ENCODE data around the gene HIP1R. TPM values are rescaled to one million over a fixed set of nuclear protein-coding genes. Genes with fewer than 3 reads are reported as not detected.
A peak's percentile ranks its signal among the peaks of the same experiment; 100 is the strongest.

HIP1R gene
- polyA plus RNA-seq, 2 of the 4 experiments (the other 2 are of a cell fraction): 9.0 to 10.6 TPM

- ChIA-PET POLR2A (no interaction called here), CTCF (interaction anchor here (0.8 to 3.2 kb wide), 2 partner anchors 9 to 49 kb away, joined by 3 to 11 read pairs; no protein-coding TSS in a partner anchor)
- ATAC-seq (peak in 1 of 2 experiments; percentile 40; a peak in 2 of 6 replicates), DNase-seq (ENCODE audit: low read depth in 1 of 2, low spot score in 1 of 2) (no peak), FAIRE-seq (no peak)
- Histone ChIP-seq H3K9me3 (no peaks in the 10 kb centered on the region), H3K27ac (no peak overlapping the region), H3K4me2 (no peak overlapping the region), H3K4me3 (no peak overlapping the region), H3K4me1 (peaks cover 5% of the 10 kb centered on the region; the same call in 1 of the 3 replicates)
- no peak for TF ChIP-seq KDM5A (IDR thresholded peaks at IDR 0.05)
- WGBS (ENCODE audit: missing lambda C conversion rate): 69% methylated on average over 6 of the region's 6 CpGs
Observed at GRCh38 chr12:122908915-122909314, 73.7 kb downstream of the HIP1R start.

- Histone ChIP-seq H3K9me3 (no peaks in the 10 kb centered on the region), H3K27ac (no peak overlapping the region), H3K4me2 (no peak overlapping the region), H3K4me1 (peaks cover 5% of the 10 kb centered on the region; the same call in 1 of the 3 replicates), H3K4me3 (no peak overlapping the region)
- DNase-seq (ENCODE audit: low read depth in 1 of 2, low spot score in 1 of 2) (no peak), ATAC-seq (peak; percentile 13 to 44; a peak in 2 of 6 replicates), FAIRE-seq (no peak)
- ChIA-PET POLR2A (no interaction called here), CTCF (interaction anchor here (0.8 to 3.2 kb wide), 3 partner anchors 10 to 49 kb away, joined by 3 to 11 read pairs (median 3); no protein-coding TSS in a partner anchor)
- TF ChIP-seq BHLHE40 (IDR thresholded peaks at IDR 0.05; ENCODE audit: low read depth, low read length) (no peak), HOXB5 (CRISPR knock-in tag; IDR thresholded peaks at IDR 0.05) (no peak), MAFK (IDR thresholded peaks at IDR 0.05; ENCODE audit: partially characterized antibody) (no peak), ZC3H11A (IDR thresholded peaks at IDR 0.05) (no peak), ZFP36 (IDR thresholded peaks at IDR 0.05; ENCODE audit: borderline replicate concordance, partially characterized antibody) (no peak), NFE2L2 (conservative IDR thresholded peaks at IDR 0.05; ENCODE audit: low read length) (no peak), POLR2AphosphoS2 (conservative IDR thresholded peaks at IDR 0.05; ENCODE audit: low read length) (no peak), FOXS1 (CRISPR knock-in tag; IDR thresholded peaks at IDR 0.05) (no peak), RNF2 (IDR thresholded peaks at IDR 0.05; ENCODE audit: borderline replicate concordance, low read depth) (no peak), CEBPB (IDR thresholded peaks at IDR 0.05) (no peak), FOSL2 (IDR thresholded peaks at IDR 0.05) (no peak), FOSL2 (CRISPR knock-in tag; IDR thresholded peaks at IDR 0.05) (no peak), POLR2A (IDR thresholded peaks at IDR 0.05; ENCODE audit: low read length) (no peak), EHF (CRISPR knock-in tag; IDR thresholded peaks at IDR 0.05) (no peak), ELK1 (IDR thresholded peaks at IDR 0.05; ENCODE audit: low read depth, low read length) (no peak), BCL3 (IDR thresholded peaks at IDR 0.05) (no peak), EHMT2 (IDR thresholded peaks at IDR 0.05; ENCODE audit: low read depth) (no peak)
- WGBS (ENCODE audit: missing lambda C conversion rate): 75% methylated on average over 12 of the region's 12 CpGs
Observed at GRCh38 chr12:122909442-122910288, 74.4 kb downstream of the HIP1R start.

Other genes starting within 250 kb of the HIP1R start
- gene HCAR2, start 132.1 kb upstream of the HIP1R start, polyA plus RNA-seq (2011; rRNA removed): 0.07 and 0.09 TPM in 2 replicates
- 0.07 TPM in 1 of 3 replicates, not detected in the others for gene HCAR2, start 132.1 kb upstream of the HIP1R start, polyA plus RNA-seq (2017; fragmentation: RNase III; extraction: RNeasy Plus Mini Kit Qiagen cat#74134 plus additional on column Dnase treatment)
- 0.07 TPM in 1 of 2 replicates, not detected in the other for gene HCAR3, start 118.6 kb upstream of the HIP1R start, polyA plus RNA-seq (2011; rRNA removed)
- gene HCAR3, start 118.6 kb upstream of the HIP1R start, polyA plus RNA-seq (2017; fragmentation: RNase III; extraction: RNeasy Plus Mini Kit Qiagen cat#74134 plus additional on column Dnase treatment): 0.04 TPM in 1 of 3 replicates, not detected in the others
- gene HCAR1, start 104.6 kb upstream of the HIP1R start, polyA plus RNA-seq (2011; rRNA removed): 0.05 and 0.07 TPM in 2 replicates
- 0.01 to 0.07 TPM (median 0.03 TPM) in 3 replicates for gene HCAR1, start 104.6 kb upstream of the HIP1R start, polyA plus RNA-seq (2017; fragmentation: RNase III; extraction: RNeasy Plus Mini Kit Qiagen cat#74134 plus additional on column Dnase treatment)
- 65.7 and 98.2 TPM in 2 replicates for gene DENR, start 82.6 kb upstream of the HIP1R start, polyA plus RNA-seq (2011; rRNA removed)
- 72.6 to 77.4 TPM (median 76.0 TPM) in 3 replicates for gene DENR, start 82.6 kb upstream of the HIP1R start, polyA plus RNA-seq (2017; fragmentation: RNase III; extraction: RNeasy Plus Mini Kit Qiagen cat#74134 plus additional on column Dnase treatment)
- gene CCDC62, start 60.9 kb upstream of the HIP1R start, polyA plus RNA-seq (2011; rRNA removed): 0.12 and 0.18 TPM in 2 replicates
- gene CCDC62, start 60.9 kb upstream of the HIP1R start, polyA plus RNA-seq (2017; fragmentation: RNase III; extraction: RNeasy Plus Mini Kit Qiagen cat#74134 plus additional on column Dnase treatment): 0.08 to 0.19 TPM (median 0.17 TPM) in 3 replicates
- 14.4 and 18.6 TPM in 2 replicates for gene VPS37B, start 60.7 kb downstream of the HIP1R start, polyA plus RNA-seq (2011; rRNA removed)
- gene VPS37B, start 60.7 kb downstream of the HIP1R start, polyA plus RNA-seq (2017; fragmentation: RNase III; extraction: RNeasy Plus Mini Kit Qiagen cat#74134 plus additional on column Dnase treatment): 16.0 to 17.0 TPM (median 16.2 TPM) in 3 replicates
- gene ABCB9, start 131.0 kb downstream of the HIP1R start, polyA plus RNA-seq (2011; rRNA removed): 2.7 and 3.1 TPM in 2 replicates
- gene ABCB9, start 131.0 kb downstream of the HIP1R start, polyA plus RNA-seq (2017; fragmentation: RNase III; extraction: RNeasy Plus Mini Kit Qiagen cat#74134 plus additional on column Dnase treatment): 4.8 to 5.8 TPM (median 5.0 TPM) in 3 replicates
- gene OGFOD2, start 139.8 kb downstream of the HIP1R start, polyA plus RNA-seq (2011; rRNA removed): 11.0 and 11.8 TPM in 2 replicates
- gene OGFOD2, start 139.8 kb downstream of the HIP1R start, polyA plus RNA-seq (2017; fragmentation: RNase III; extraction: RNeasy Plus Mini Kit Qiagen cat#74134 plus additional on column Dnase treatment): 15.7 to 18.2 TPM (median 17.5 TPM) in 3 replicates
- gene ARL6IP4, start 145.2 kb downstream of the HIP1R start, polyA plus RNA-seq (2011; rRNA removed): 152 and 209 TPM in 2 replicates
- gene ARL6IP4, start 145.2 kb downstream of the HIP1R start, polyA plus RNA-seq (2017; fragmentation: RNase III; extraction: RNeasy Plus Mini Kit Qiagen cat#74134 plus additional on column Dnase treatment): 196 to 211 TPM (median 208 TPM) in 3 replicates

Data from A549 (cell line).